Measurements from ENCODE around the gene ERGIC1. TPM values are rescaled to one million over a fixed set of nuclear protein-coding genes. Genes with fewer than 3 reads are reported as not detected.

The ERGIC1 gene
- total and polyA plus RNA-seq, 2 of the 13 experiments (the other 11 are each of a cell fraction or from before 2014, with no cell fraction given): 78.5 to 184 TPM

DNA sequence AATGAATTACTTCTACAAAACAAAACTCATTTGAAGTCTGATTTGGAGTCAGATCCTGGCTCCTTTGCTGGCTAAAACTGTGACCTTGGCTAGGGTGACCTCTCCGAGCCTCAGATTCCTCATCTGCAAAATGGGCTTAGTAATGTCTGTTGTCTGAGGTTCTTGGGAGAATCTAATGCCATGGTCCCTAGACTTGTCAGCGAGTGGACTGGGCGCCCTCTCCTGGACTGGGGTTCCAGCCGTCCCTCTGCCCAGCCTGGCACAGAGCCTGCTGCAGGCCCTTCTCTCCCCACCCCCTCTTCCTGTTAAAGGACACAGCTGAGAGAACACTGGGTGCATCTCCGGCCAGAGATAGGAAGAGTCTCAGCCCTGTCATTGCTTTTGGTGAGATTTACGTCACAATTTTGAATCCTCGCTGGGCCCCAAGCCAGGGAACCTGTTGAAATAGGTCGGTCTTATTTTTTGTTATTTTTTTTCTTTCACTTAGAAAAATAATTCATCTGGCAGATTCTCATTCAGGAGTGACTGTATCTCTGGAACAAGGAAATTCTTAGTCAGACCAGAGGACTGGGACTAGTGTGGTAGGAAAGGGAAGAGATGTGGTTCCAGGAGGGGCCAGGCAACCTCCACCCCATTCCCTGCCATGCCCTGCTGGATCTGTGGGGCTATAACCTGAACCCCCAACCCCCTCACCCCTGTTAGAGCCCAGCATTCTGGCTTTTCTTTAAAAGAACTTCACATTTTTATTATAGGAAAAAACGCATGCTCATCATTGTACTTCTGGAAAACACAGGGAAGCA is 77.0 kb downstream of the ERGIC1 start (continued):
- TF ChIP-seq, protein P1, sequence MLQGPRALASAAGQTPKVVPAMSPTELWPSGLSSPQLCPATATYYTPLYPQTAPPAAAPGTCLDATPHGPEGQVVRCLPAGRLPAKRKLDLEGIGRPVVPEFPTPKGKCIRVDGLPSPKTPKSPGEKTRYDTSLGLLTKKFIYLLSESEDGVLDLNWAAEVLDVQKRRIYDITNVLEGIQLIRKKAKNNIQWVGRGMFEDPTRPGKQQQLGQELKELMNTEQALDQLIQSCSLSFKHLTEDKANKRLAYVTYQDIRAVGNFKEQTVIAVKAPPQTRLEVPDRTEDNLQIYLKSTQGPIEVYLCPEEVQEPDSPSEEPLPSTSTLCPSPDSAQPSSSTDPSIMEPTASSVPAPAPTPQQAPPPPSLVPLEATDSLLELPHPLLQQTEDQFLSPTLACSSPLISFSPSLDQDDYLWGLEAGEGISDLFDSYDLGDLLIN (CRISPR knock-in tag; IDR thresholded peaks at IDR 0.05; ENCODE audit: borderline replicate concordance): no peak
- TF ChIP-seq FOXC1 (CRISPR knock-in tag; IDR thresholded peaks at IDR 0.05; ENCODE audit: borderline replicate concordance) (no peak), TOPORS (CRISPR knock-in tag; IDR thresholded peaks at IDR 0.05) (no peak), POGZ (CRISPR knock-in tag; IDR thresholded peaks at IDR 0.05) (no peak), KMT2A (CRISPR knock-in tag; IDR thresholded peaks at IDR 0.05) (no peak), ZNF484 (CRISPR knock-in tag; IDR thresholded peaks at IDR 0.05; ENCODE audit: borderline replicate concordance, low read depth) (no peak), NCOA2 (CRISPR knock-in tag; IDR thresholded peaks at IDR 0.05) (no peak), ZNF598 (CRISPR knock-in tag; IDR thresholded peaks at IDR 0.05; ENCODE audit: borderline replicate concordance) (no peak), REXO4 (CRISPR knock-in tag; IDR thresholded peaks at IDR 0.05; ENCODE audit: borderline replicate concordance) (no peak), ZNF629 (CRISPR knock-in tag; conservative IDR thresholded peaks at IDR 0.05) (peak; percentile 94), HOXA3 (CRISPR knock-in tag; IDR thresholded peaks at IDR 0.05) (no peak), THYN1 (CRISPR knock-in tag; IDR thresholded peaks at IDR 0.05; ENCODE audit: borderline replicate concordance, low read depth) (no peak), ZNF556 (CRISPR knock-in tag; IDR thresholded peaks at IDR 0.05; ENCODE audit: borderline replicate concordance) (no peak), ZMYM2 (CRISPR knock-in tag; IDR thresholded peaks at IDR 0.05) (0 out of 2 replicates have a peak, but pooled peaks have one; percentile 42), ZNF749 (CRISPR knock-in tag; IDR thresholded peaks at IDR 0.05; ENCODE audit: borderline replicate concordance) (no peak), ARNT (IDR thresholded peaks at IDR 0.05) (no peak)
- TF ChIP-seq, protein P2, sequence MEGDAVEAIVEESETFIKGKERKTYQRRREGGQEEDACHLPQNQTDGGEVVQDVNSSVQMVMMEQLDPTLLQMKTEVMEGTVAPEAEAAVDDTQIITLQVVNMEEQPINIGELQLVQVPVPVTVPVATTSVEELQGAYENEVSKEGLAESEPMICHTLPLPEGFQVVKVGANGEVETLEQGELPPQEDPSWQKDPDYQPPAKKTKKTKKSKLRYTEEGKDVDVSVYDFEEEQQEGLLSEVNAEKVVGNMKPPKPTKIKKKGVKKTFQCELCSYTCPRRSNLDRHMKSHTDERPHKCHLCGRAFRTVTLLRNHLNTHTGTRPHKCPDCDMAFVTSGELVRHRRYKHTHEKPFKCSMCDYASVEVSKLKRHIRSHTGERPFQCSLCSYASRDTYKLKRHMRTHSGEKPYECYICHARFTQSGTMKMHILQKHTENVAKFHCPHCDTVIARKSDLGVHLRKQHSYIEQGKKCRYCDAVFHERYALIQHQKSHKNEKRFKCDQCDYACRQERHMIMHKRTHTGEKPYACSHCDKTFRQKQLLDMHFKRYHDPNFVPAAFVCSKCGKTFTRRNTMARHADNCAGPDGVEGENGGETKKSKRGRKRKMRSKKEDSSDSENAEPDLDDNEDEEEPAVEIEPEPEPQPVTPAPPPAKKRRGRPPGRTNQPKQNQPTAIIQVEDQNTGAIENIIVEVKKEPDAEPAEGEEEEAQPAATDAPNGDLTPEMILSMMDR (CRISPR knock-in tag; IDR thresholded peaks at IDR 0.05): peak; percentile 62
- TF ChIP-seq, protein P3, sequence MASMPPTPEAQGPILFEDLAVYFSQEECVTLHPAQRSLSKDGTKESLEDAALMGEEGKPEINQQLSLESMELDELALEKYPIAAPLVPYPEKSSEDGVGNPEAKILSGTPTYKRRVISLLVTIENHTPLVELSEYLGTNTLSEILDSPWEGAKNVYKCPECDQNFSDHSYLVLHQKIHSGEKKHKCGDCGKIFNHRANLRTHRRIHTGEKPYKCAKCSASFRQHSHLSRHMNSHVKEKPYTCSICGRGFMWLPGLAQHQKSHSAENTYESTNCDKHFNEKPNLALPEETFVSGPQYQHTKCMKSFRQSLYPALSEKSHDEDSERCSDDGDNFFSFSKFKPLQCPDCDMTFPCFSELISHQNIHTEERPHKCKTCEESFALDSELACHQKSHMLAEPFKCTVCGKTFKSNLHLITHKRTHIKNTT (CRISPR knock-in tag; IDR thresholded peaks at IDR 0.05): no peak
- TF ChIP-seq, protein P4, sequence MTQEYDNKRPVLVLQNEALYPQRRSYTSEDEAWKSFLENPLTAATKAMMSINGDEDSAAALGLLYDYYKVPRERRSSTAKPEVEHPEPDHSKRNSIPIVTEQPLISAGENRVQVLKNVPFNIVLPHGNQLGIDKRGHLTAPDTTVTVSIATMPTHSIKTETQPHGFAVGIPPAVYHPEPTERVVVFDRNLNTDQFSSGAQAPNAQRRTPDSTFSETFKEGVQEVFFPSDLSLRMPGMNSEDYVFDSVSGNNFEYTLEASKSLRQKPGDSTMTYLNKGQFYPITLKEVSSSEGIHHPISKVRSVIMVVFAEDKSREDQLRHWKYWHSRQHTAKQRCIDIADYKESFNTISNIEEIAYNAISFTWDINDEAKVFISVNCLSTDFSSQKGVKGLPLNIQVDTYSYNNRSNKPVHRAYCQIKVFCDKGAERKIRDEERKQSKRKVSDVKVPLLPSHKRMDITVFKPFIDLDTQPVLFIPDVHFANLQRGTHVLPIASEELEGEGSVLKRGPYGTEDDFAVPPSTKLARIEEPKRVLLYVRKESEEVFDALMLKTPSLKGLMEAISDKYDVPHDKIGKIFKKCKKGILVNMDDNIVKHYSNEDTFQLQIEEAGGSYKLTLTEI (CRISPR knock-in tag; conservative IDR thresholded peaks at IDR 0.05): no peak
- TF ChIP-seq, protein P5, sequence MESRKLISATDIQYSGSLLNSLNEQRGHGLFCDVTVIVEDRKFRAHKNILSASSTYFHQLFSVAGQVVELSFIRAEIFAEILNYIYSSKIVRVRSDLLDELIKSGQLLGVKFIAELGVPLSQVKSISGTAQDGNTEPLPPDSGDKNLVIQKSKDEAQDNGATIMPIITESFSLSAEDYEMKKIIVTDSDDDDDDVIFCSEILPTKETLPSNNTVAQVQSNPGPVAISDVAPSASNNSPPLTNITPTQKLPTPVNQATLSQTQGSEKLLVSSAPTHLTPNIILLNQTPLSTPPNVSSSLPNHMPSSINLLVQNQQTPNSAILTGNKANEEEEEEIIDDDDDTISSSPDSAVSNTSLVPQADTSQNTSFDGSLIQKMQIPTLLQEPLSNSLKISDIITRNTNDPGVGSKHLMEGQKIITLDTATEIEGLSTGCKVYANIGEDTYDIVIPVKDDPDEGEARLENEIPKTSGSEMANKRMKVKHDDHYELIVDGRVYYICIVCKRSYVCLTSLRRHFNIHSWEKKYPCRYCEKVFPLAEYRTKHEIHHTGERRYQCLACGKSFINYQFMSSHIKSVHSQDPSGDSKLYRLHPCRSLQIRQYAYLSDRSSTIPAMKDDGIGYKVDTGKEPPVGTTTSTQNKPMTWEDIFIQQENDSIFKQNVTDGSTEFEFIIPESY (CRISPR knock-in tag; IDR thresholded peaks at IDR 0.05): no peak
